Measurements from ENCODE around the gene ZNF628.

Gene ZNF628

DNA sequence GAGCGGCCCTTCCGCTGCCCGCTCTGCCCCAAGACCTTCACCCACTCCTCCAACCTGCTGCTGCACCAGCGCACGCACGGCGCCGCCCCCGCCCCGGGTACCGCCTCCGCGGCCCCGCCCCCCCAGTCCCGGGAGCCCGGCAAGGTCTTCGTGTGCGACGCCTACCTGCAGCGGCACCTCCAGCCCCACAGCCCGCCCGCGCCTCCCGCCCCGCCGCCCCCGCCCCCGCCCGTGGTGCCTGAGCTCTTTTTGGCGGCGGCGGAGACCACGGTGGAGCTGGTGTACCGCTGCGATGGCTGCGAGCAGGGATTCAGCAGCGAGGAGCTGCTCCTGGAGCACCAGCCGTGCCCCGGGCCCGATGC, 5.4 kb downstream of the ZNF628 start:
- TF ChIP-seq PAX5 (IDR thresholded peaks at IDR 0.05; ENCODE audit: insufficient read depth, low read length, severe bottlenecking) (no peak), SPI1 (IDR thresholded peaks at IDR 0.05; ENCODE audit: low read depth, low read length) (no peak), TAF1 (IDR thresholded peaks at IDR 0.05; ENCODE audit: low read depth, low read length) (no peak)

DNA sequence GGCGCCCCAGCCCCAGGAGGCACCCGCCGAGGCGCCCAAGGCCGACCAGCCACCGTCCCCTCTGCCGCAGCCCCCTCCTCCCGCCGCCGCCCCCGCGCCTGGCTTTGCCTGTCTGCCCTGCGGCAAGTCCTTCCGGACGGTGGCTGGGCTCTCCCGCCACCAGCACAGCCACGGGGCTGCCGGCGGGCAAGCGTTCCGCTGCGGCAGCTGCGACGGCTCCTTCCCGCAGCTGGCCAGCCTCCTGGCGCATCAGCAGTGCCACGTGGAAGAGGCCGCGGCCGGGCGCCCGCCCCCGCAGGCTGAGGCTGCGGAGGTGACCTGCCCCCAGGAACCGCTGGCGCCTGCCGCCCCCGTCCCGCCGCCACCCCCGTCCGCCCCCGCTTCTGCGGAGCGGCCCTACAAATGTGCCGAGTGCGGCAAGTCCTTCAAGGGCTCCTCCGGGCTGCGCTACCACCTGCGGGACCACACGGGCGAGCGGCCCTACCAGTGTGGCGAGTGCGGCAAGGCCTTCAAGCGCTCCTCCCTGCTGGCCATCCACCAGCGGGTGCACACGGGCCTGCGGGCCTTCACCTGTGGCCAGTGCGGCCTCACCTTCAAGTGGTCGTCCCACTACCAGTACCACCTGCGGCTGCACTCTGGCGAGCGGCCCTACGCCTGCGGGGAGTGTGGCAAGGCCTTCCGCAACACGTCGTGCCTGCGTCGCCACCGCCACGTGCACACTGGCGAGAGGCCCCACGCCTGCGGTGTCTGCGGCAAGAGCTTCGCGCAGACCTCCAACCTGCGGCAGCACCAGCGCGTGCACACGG, 5.9 kb downstream of the ZNF628 start:
- DNase-seq (ENCODE audit: insufficient read length, low spot score) (no peak), FAIRE-seq (no peak)
- no peak for TF ChIP-seq POU2F2 (IDR thresholded peaks at IDR 0.05; ENCODE audit: low read depth, low read length)
- TF ChIP-seq POLR2A (IDR thresholded peaks at IDR 0.05; ENCODE audit: low read depth, low read length) = no peak
- no peak for TF ChIP-seq TAF1 (IDR thresholded peaks at IDR 0.05; ENCODE audit: low read depth, low read length)
- no peak for TF ChIP-seq PAX5 (IDR thresholded peaks at IDR 0.05; ENCODE audit: insufficient read depth, low read length, severe bottlenecking)
- no peak for TF ChIP-seq SPI1 (IDR thresholded peaks at IDR 0.05; ENCODE audit: low read depth, low read length)
- no peak for TF ChIP-seq POLR2AphosphoS5 (IDR thresholded peaks at IDR 0.05; ENCODE audit: low read depth, low read length)

More for the DNA sequence above, 5.4 kb downstream of the ZNF628 start:
- DNase-seq (ENCODE audit: insufficient read length, low spot score) (no peak), FAIRE-seq (no peak)

DNA sequence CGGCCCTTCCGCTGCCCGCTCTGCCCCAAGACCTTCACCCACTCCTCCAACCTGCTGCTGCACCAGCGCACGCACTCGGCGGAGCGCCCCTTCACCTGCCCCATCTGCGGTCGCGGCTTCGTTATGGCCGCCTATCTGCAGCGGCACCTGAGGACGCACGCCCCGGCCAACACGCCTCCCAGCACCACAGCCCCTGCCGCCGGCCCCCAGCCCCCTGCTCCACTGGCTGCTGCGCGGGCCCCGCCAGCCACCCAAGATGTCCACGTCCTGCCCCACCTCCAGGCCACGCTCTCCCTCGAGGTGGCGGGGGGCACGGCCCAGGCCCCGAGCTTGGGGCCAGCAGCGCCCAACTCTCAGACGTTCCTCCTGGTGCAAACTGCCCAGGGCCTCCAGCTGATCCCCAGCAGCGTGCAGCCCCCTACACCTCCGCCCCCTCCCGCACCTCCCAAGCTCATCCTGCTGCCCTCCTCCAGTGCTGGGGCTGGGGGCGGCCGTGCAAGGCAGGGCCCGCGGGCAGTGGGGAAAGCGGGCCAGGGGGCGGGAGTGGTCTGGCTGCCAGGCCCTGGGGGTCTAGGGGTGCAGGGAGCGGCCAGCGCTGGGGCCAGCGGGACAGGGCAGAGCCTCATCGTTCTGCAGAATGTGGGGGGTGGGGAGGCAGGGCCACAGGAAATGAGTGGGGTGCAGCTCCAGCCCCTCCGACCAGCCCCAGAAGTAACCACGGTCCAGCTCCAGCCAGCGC, 6.7 kb downstream of the ZNF628 start:
- no peak for TF ChIP-seq POLR2A (IDR thresholded peaks at IDR 0.05; ENCODE audit: low read depth, low read length)
- no peak for TF ChIP-seq POU2F2 (IDR thresholded peaks at IDR 0.05; ENCODE audit: low read depth, low read length)
- TF ChIP-seq PAX5 (IDR thresholded peaks at IDR 0.05; ENCODE audit: insufficient read depth, low read length, severe bottlenecking) = no peak
- no peak for TF ChIP-seq POLR2AphosphoS5 (IDR thresholded peaks at IDR 0.05; ENCODE audit: low read depth, low read length)
- TF ChIP-seq TAF1 (IDR thresholded peaks at IDR 0.05; ENCODE audit: low read depth, low read length) = no peak
- no peak for TF ChIP-seq SPI1 (IDR thresholded peaks at IDR 0.05; ENCODE audit: low read depth, low read length)
- FAIRE-seq = no peak
- DNase-seq (ENCODE audit: insufficient read length, low spot score) = no peak

DNA sequence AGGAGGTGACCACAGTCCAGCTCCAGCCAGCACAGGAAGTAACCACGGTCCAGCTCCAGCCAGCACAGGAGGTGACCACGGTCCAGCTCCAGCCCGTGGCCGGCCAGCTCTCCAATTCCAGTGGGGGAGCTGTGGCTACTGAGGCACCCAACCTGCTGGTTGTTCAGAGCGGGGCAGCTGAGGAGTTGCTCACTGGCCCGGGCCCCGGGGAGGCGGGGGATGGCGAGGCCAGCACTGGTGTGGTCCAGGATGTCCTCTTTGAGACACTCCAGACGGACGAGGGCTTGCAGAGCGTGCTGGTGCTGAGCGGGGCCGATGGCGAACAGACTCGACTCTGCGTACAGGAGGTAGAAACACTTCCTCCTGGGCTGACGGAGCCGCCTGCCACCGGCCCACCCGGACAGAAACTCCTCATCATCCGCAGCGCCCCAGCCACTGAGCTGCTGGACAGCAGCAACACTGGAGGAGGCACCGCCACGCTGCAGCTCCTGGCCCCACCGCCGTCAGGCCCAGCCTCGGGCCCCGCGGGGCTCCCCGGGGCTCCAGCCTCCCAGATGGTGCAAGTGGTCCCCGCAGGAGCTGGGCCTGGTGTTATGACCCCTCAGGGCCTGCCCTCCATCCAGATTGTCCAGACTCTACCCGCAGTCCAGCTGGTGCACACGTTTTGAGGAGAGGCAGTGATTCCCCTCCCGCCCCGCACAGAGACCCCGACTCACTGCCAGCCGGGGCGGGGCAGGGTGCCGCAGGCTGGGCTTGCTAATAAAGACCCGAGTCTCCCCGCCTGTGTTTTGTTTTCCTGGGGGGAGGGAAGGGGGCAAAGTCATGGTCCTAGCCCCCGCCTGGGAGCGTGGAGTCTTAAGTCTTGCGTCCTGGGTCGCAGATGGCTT, 7.5 kb downstream of the ZNF628 start:
- DNase-seq (ENCODE audit: insufficient read length, low spot score) = no peak
- TF ChIP-seq POLR2A (IDR thresholded peaks at IDR 0.05; ENCODE audit: low read depth, low read length) (no peak), POU2F2 (IDR thresholded peaks at IDR 0.05; ENCODE audit: low read depth, low read length) (no peak), TAF1 (IDR thresholded peaks at IDR 0.05; ENCODE audit: low read depth, low read length) (no peak), SPI1 (IDR thresholded peaks at IDR 0.05; ENCODE audit: low read depth, low read length) (no peak), POLR2AphosphoS5 (IDR thresholded peaks at IDR 0.05; ENCODE audit: low read depth, low read length) (no peak), PAX5 (IDR thresholded peaks at IDR 0.05; ENCODE audit: insufficient read depth, low read length, severe bottlenecking) (no peak)
- no peak for FAIRE-seq

DNA sequence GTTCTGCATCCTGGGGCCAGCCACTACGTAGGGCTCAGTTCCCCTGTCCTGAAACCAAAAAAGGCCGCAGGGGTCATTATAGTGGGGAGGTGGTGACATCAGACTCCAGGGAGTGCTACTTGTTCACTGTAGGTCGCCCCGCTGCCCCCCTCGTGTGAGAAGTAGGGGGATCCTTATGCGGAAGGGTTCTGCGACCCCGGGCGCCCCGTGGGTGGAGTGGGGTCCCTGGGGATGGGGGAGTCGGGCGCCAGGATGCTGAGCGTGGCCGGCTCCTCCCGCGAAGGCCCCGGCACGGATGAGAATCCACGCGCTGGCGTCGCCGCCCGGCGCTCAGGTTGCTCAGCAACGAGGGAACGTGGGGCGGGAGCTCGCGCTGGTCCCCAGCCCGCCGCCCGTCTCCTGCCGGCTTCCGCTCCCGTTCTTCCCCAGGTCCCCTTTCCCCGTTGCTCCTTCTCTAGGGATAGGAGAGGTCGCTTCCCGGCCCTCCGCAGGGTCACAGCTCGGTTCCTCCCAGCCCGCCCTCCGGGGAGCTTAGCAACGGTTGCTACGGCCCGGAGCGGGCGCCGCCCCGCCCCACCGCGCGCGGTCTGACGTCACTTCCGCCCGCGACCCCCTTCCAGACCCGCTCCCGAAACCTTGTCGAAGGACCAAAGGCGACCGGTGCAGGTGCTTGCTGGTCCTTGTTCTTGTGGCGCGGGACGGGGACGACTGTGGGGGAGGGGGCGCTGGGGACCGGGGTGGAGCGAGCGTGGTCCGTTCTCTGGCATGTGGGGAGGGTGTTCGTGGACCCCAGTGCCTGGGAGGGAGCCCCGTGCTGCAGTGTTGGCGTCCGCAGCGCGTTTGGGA, 8.4 kb downstream of the ZNF628 start, which contains the start of gene NAT14:
Gene NAT14 (plus strand): TSS at position 596 of the 846 bp plus-strand sequence. CDS start 521 bp downstream, outside the sequence.
- peak; percentile 97 for DNase-seq (ENCODE audit: insufficient read length, low spot score)

DNA sequence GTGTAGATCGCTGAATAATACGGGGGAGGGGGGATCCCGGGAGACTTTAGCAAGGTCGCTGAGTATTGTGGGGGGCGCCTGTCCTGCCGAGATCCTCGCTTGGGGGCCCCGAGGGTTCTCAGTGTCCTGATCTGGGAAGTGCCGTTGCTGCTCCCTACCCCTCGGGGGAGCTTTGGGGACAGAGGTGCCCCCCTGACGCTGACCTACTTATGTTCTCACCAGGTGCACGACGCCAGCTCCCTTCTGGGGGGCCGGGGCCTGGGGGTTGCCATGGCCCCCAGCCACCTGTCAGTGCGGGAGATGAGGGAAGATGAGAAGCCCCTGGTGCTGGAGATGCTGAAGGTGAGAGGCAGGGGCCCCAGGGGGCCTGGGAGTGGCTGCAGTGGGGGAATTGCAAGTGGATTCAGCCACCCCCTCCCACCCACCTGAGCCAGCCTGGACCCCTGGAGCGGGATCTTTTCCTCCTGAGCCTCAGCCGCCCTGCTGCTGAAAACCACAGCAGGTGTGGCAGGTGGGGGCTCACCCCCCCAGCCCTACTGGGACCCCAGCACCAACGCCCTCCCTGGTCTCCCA, 9.1 kb downstream of the ZNF628 start:
- DNase-seq (ENCODE audit: insufficient read length, low spot score) = no peak
- FAIRE-seq = no peak
- TF ChIP-seq POLR2AphosphoS5 (IDR thresholded peaks at IDR 0.05; ENCODE audit: low read depth, low read length) = no peak

More for the DNA sequence above, 8.4 kb downstream of the ZNF628 start, which contains the start of gene NAT14:
- peak; percentile 47 for TF ChIP-seq SPI1 (IDR thresholded peaks at IDR 0.05; ENCODE audit: low read depth, low read length)
- TF ChIP-seq POLR2A (IDR thresholded peaks at IDR 0.05; ENCODE audit: low read depth, low read length) = peak; percentile 24; the same call in 1 of the 2 replicates
- no peak for TF ChIP-seq PAX5 (IDR thresholded peaks at IDR 0.05; ENCODE audit: insufficient read depth, low read length, severe bottlenecking)
- peak; percentile 98 for FAIRE-seq

DNA sequence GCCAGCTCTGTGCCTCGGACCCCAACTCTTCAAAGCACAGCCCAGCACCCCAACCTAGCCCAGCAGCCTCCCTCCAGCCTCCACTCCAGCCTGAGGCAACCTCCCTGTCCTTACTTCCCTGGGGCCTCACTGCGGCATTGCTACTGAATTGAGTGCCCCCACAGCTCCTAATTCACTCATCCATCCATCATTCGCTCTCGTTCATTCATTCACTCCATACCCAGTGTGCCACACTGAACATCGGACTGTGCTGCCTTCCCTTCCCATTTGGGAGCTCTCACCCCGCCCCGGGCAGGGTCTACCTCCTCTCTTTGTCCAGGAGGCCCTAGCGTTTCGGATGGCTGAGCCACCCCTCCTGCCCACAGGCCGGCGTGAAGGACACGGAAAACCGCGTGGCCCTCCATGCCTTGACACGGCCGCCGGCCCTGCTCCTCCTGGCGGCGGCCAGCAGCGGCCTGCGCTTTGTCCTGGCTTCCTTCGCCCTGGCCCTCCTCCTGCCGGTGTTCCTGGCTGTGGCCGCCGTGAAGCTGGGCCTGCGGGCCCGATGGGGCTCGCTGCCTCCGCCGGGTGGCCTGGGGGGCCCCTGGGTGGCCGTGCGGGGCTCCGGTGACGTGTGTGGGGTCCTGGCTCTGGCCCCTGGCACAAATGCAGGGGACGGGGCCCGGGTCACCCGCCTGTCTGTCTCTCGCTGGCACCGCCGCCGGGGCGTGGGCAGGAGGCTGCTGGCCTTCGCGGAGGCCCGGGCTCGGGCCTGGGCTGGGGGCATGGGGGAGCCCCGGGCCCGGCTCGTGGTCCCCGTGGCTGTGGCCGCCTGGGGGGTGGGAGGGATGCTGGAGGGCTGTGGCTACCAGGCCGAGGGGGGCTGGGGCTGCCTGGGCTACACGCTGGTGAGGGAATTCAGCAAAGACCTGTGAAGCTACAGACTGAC, 9.9 kb downstream of the ZNF628 start:
- TF ChIP-seq POLR2AphosphoS5 (IDR thresholded peaks at IDR 0.05; ENCODE audit: low read depth, low read length) (no peak), SPI1 (IDR thresholded peaks at IDR 0.05; ENCODE audit: low read depth, low read length) (no peak), POU2F2 (IDR thresholded peaks at IDR 0.05; ENCODE audit: low read depth, low read length) (no peak), PAX5 (IDR thresholded peaks at IDR 0.05; ENCODE audit: insufficient read depth, low read length, severe bottlenecking) (no peak), POLR2A (IDR thresholded peaks at IDR 0.05; ENCODE audit: low read depth, low read length) (no peak), TAF1 (IDR thresholded peaks at IDR 0.05; ENCODE audit: low read depth, low read length) (no peak)
- peak; percentile 5 for FAIRE-seq
- no peak for DNase-seq (ENCODE audit: insufficient read length, low spot score)

Data from GM12891 (cell line).